ENCODE measurements around the gene CCL20. TPM values are rescaled to one million over a fixed set of nuclear protein-coding genes. Genes with fewer than 3 reads are reported as not detected.

Gene CCL20, protein sequence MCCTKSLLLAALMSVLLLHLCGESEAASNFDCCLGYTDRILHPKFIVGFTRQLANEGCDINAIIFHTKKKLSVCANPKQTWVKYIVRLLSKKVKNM
- total RNA-seq (2014; rRNA removed; shearing (Covaris generic)) (not detected in 2 replicates), total RNA-seq (2022) (not detected in 2 replicates), Bru-seq, nascent RNA (percentile 22 among the genes with signal in this experiment), BruChase-seq, experiment 1, labeled RNA remaining after a 6-hour chase (not detected), BruChase-seq, experiment 2, labeled RNA remaining after a 2-hour chase (percentile 26 among the genes with signal in this experiment)
- long read RNA-seq = 0 reads

DNA sequence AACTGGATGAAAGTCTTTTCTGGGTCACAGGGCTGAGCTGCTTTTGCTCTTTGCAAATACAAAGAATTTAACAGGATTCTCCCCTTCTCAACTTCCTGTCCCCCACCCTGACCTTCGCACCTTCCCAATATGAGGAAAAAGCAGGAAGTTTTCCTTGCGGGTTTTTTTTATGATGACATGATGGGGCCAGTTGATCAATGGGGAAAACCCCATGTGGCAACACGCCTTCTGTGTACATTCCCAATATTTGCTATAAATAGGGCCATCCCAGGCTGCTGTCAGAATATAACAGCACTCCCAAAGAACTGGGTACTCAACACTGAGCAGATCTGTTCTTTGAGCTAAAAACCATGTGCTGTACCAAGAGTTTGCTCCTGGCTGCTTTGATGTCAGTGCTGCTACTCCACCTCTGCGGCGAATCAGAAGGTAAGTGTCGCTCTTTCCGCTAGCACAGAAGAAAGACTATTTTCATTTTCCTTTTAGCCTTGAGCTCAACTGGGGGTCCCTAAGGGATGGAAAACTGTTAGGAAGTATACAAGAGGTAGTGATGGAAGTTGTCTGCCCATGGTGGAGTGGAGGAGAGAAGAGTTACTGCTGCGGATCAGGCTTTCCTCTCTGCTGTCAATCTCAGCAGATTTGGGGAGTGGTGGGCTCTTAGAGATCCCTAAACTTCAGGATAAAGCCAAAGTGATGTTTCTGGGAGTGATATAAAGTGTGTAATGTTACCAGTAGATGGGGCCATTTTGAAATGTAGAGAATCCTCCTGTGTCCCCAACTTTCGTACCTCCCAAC is at the start of gene CCL20:
TSS of gene CCL20 (plus strand) at position 281 of the 792 bp plus-strand sequence. CDS start at position 351, 70 bp downstream.
- no peak for DNase-seq (ENCODE audit: low spot score)
- Histone ChIP-seq H3K27ac (ENCODE audit: low read depth, low read length, poor library complexity, severe bottlenecking) (no peak within 1 kb of the TSS), H4K20me1 (ENCODE audit: insufficient read depth, low read length) (no peaks in the 10 kb centered on the region), H2AFZ (ENCODE audit: low read length) (no peak within 1 kb of the TSS), H3K79me2 (ENCODE audit: insufficient read depth, low read depth, low read length) (no peaks in the 10 kb centered on the region), H3K4me1 (ENCODE audit: insufficient read depth, low read length, poor library complexity, severe bottlenecking) (no peaks in the 10 kb centered on the region), H3K4me3 (ENCODE audit: low read depth, low read length, poor library complexity, severe bottlenecking) (no peak within 1 kb of the TSS), H3K9me3 (ENCODE audit: low read length) (no peaks in the 10 kb centered on the region), H3K4me2 (ENCODE audit: low read length) (no peak within 1 kb of the TSS), H3K36me3 (ENCODE audit: insufficient read depth, low read length) (no peaks in the 10 kb centered on the region), H3K9me2 (ENCODE audit: insufficient read depth, low read length) (no peaks in the 10 kb centered on the region)
- ChIA-PET POLR2A (no interaction called here), CTCF (ENCODE audit: unreplicated experiment) (no interaction called here)
- TF ChIP-seq, protein P1, sequence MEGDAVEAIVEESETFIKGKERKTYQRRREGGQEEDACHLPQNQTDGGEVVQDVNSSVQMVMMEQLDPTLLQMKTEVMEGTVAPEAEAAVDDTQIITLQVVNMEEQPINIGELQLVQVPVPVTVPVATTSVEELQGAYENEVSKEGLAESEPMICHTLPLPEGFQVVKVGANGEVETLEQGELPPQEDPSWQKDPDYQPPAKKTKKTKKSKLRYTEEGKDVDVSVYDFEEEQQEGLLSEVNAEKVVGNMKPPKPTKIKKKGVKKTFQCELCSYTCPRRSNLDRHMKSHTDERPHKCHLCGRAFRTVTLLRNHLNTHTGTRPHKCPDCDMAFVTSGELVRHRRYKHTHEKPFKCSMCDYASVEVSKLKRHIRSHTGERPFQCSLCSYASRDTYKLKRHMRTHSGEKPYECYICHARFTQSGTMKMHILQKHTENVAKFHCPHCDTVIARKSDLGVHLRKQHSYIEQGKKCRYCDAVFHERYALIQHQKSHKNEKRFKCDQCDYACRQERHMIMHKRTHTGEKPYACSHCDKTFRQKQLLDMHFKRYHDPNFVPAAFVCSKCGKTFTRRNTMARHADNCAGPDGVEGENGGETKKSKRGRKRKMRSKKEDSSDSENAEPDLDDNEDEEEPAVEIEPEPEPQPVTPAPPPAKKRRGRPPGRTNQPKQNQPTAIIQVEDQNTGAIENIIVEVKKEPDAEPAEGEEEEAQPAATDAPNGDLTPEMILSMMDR (conservative IDR thresholded peaks at IDR 0.05; ENCODE audit: low read length) = no peak
- no peak for TF ChIP-seq EZH2phosphoT487 (IDR thresholded peaks at IDR 0.05; ENCODE audit: borderline replicate concordance, low read depth, low read length)
- intact Hi-C loops (cut with micrococcal nuclease; ENCODE audit: unreplicated experiment) = no loop called here
- no TSS peak for BruUV-seq (replicated peaks)

DNA sequence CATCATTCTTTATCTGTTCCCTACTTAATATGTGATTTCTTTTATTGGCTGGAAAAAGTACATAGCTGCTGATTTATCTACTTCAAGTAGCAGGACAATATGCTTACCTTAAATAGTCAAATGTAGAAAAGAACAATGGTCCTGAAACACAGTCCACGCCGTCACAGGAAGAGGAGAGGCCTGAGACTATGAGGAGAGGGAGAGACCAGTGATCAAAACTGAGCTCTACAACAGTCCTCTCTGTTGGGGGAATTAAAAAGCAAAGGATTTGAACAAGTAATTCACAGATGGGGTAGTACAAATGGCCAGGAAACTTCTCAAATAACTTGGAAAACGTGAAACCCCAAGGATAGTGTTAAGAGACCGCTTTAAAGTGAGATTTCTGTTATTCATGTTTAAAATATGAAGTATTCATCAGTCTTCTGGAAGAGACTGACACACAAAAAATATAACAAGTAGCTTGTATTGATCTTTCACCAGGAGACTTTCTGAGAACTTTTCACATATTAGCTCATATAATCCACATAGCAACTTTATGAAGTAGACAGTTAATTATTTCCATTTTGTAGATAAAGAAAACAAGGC is 47.8 kb upstream of the CCL20 start:
- H3K9me3 ChIP-seq (ENCODE audit: low read length) = no peaks in the 10 kb centered on the region
- H3K4me3 ChIP-seq (ENCODE audit: low read depth, low read length, poor library complexity, severe bottlenecking) = no peak overlapping the region
- DNase-seq (ENCODE audit: low spot score) = no peak
- TF ChIP-seq, protein P1 (conservative IDR thresholded peaks at IDR 0.05; ENCODE audit: low read length) = no peak
- TF ChIP-seq EZH2phosphoT487 (IDR thresholded peaks at IDR 0.05; ENCODE audit: borderline replicate concordance, low read depth, low read length) = no peak
- H4K20me1 ChIP-seq (ENCODE audit: insufficient read depth, low read length) = no peaks in the 10 kb centered on the region
- H2AFZ ChIP-seq (ENCODE audit: low read length) = no peak overlapping the region
- POLR2A ChIA-PET = interaction anchor here (0.6 to 0.9 kb wide), 3 partner anchors 98 to 477 kb away, joined by 3 read pairs; no protein-coding TSS in a partner anchor
- no peaks in the 10 kb centered on the region for H3K4me1 ChIP-seq (ENCODE audit: insufficient read depth, low read length, poor library complexity, severe bottlenecking)
- H3K4me2 ChIP-seq (ENCODE audit: low read length) = no peak overlapping the region
- no peak overlapping the region for H3K27ac ChIP-seq (ENCODE audit: low read depth, low read length, poor library complexity, severe bottlenecking)
- intact Hi-C loops (cut with micrococcal nuclease; ENCODE audit: unreplicated experiment) = loop anchor here (1.0 to 10.0 kb wide), 4 partner anchors 108 to 637 kb away; no protein-coding TSS in a partner anchor
- H3K79me2 ChIP-seq (ENCODE audit: insufficient read depth, low read depth, low read length) = no peaks in the 10 kb centered on the region
- BruUV-seq (replicated peaks) = no TSS peak
- no peaks in the 10 kb centered on the region for H3K9me2 ChIP-seq (ENCODE audit: insufficient read depth, low read length)
- no peaks in the 10 kb centered on the region for H3K36me3 ChIP-seq (ENCODE audit: insufficient read depth, low read length)
- CTCF ChIA-PET (ENCODE audit: unreplicated experiment) = interaction anchor here (0.7 to 1.1 kb wide), 2 partner anchors 10 to 108 kb away, joined by 3 to 5 read pairs; no protein-coding TSS in a partner anchor

Data from OCI-LY7 (cell line).